Measurements from ENCODE around the gene KCNQ1OT1.

Gene KCNQ1OT1

GRCh38 chr11:2594267-2594666, 105.5 kb downstream of the KCNQ1OT1 start:
- DNase-seq (ENCODE audit: low read depth): no peak

GRCh38 chr11:2593393-2593950, 106.3 kb downstream of the KCNQ1OT1 start:
- DNase-seq (ENCODE audit: low read depth): no peak

GRCh38 chr11:2592559-2593392, 107.0 kb downstream of the KCNQ1OT1 start:
- no peak for DNase-seq (ENCODE audit: low read depth)

GRCh38 chr11:2591805-2592204, 108.0 kb downstream of the KCNQ1OT1 start:
- no peak for DNase-seq (ENCODE audit: low read depth)

GRCh38 chr11:2590965-2591754, 108.6 kb downstream of the KCNQ1OT1 start:
- DNase-seq (ENCODE audit: low read depth): no peak

- no peak for DNase-seq (ENCODE audit: low read depth)
Observed at GRCh38 chr11:2590131-2590964, 109.4 kb downstream of the KCNQ1OT1 start.

GRCh38 chr11:2589538-2589934, 110.3 kb downstream of the KCNQ1OT1 start:
- no peak for DNase-seq (ENCODE audit: low read depth)

GRCh38 chr11:2588809-2589537, 110.8 kb downstream of the KCNQ1OT1 start:
- no peak for DNase-seq (ENCODE audit: low read depth)

GRCh38 chr11:2587976-2588748, 111.6 kb downstream of the KCNQ1OT1 start:
- DNase-seq (ENCODE audit: low read depth): no peak

- DNase-seq (ENCODE audit: low read depth): no peak
Observed at GRCh38 chr11:2587132-2587930, 112.5 kb downstream of the KCNQ1OT1 start.

GRCh38 chr11:2586793-2587131, 113.0 kb downstream of the KCNQ1OT1 start:
- DNase-seq (ENCODE audit: low read depth): no peak

GRCh38 chr11:2586087-2586792, 113.6 kb downstream of the KCNQ1OT1 start:
- DNase-seq (ENCODE audit: low read depth): no peak

GRCh38 chr11:2585566-2586086, 114.2 kb downstream of the KCNQ1OT1 start:
- no peak for DNase-seq (ENCODE audit: low read depth)

GRCh38 chr11:2584812-2585565, 114.8 kb downstream of the KCNQ1OT1 start:
- no peak for DNase-seq (ENCODE audit: low read depth)

GRCh38 chr11:2584434-2584811, 115.4 kb downstream of the KCNQ1OT1 start:
- DNase-seq (ENCODE audit: low read depth): no peak

GRCh38 chr11:2583605-2583958, 116.2 kb downstream of the KCNQ1OT1 start:
- no peak for DNase-seq (ENCODE audit: low read depth)

- DNase-seq (ENCODE audit: low read depth): no peak
Observed at GRCh38 chr11:2582946-2583604, 116.7 kb downstream of the KCNQ1OT1 start.

Data from non-pigmented ciliary epithelial cell (primary cell).